GM12891 (cell line): ENCODE data around the gene PIP.

ENCODE experiments used
- POLR2A ChIP-seq: IDR thresholded peaks from 2 replicates; pipeline ENCODE4 v1.6.1; 2011; ENCODE audit warnings: low read depth, low read length, control low read depth
- POLR2AphosphoS5 ChIP-seq: IDR thresholded peaks from 2 replicates; pipeline ENCODE4 v1.6.1; 2011; ENCODE audit warnings: low read depth, low read length, control low read depth

GRCh38 chr7:143126146-143126545, 5.7 kb upstream of the PIP start:
- TF ChIP-seq POLR2AphosphoS5 (no peak), POLR2A (no peak)
